Activated naive CD4-positive, alpha-beta T cell treated with anti-CD3 and anti-CD28 coated beads, Interleukin-2, amount 50 U/mL, for 72 hours (primary cell): ENCODE results near the gene RPS10. TPM values are rescaled to one million over a fixed set of nuclear protein-coding genes. Genes with fewer than 3 reads are reported as not detected.

Source experiments
- total RNA-seq, 2 donors: library from RNA; stranded (reverse); gene quantifications; one replicate each; pipeline ENCODE4 v1.2.3, GENCODE V29; 2022

The RPS10 gene
- total RNA-seq, 2 donors from 2014 or later, result 2,345 to 2,565 TPM

Other genes starting within 250 kb of the RPS10 start
- gene HMGA1, start 189.2 kb downstream of the RPS10 start, total RNA-seq, result 100 to 1,000 TPM; 524 to 600 TPM
- gene SMIM29, start 177.1 kb downstream of the RPS10 start, total RNA-seq, result 10 to 100 TPM; 12.8 to 25.1 TPM
- gene NUDT3, start 33.4 kb downstream of the RPS10 start, total RNA-seq, result 10 to 100 TPM in 1 of 2 donors, 1 to 10 TPM in 1; 7.9 to 15.1 TPM
- gene PACSIN1, start 40.0 kb upstream of the RPS10 start, total RNA-seq, result under 1 TPM in 1 of 2 donors, not detected in 1; 0.97 TPM
- gene SPDEF, start 130.3 kb upstream of the RPS10 start, total RNA-seq, result under 1 TPM in 1 of 2 donors, not detected in 1; 0.80 TPM